ENCODE measurements around the gene TEX261. TPM values are rescaled to one million over a fixed set of nuclear protein-coding genes. Genes with fewer than 3 reads are reported as not detected.

TEX261 gene
- total RNA-seq, 1 donor from 2014 or later, result 36.7 TPM

Other genes starting within 250 kb of the TEX261 start
- 0.56 TPM for gene ADD2, start 226.7 kb downstream of the TEX261 start, total RNA-seq
- gene FIGLA, start 204.2 kb downstream of the TEX261 start, total RNA-seq, result not detected
- gene CLEC4F, start 174.3 kb downstream of the TEX261 start, total RNA-seq, result not detected
- gene CD207, start 159.1 kb downstream of the TEX261 start, total RNA-seq, result not detected
- 0.76 TPM for gene VAX2, start 94.3 kb downstream of the TEX261 start, total RNA-seq
- 2.4 TPM for gene ATP6V1B1, start 59.0 kb downstream of the TEX261 start, total RNA-seq
- gene ANKRD53, start 16.2 kb downstream of the TEX261 start, total RNA-seq, result 0.40 TPM
- 200 TPM for gene NAGK, start 73.8 kb upstream of the TEX261 start, total RNA-seq
- gene MCEE, start 135.4 kb upstream of the TEX261 start, total RNA-seq, result 33.8 TPM
- gene MPHOSPH10, start 135.8 kb upstream of the TEX261 start, total RNA-seq, result 31.4 TPM
- gene PAIP2B, start 232.2 kb upstream of the TEX261 start, total RNA-seq, result 9.8 TPM